Endothelial cell of umbilical vein (primary cell): ENCODE measurements around the gene NOD1. TPM values are rescaled to one million over a fixed set of nuclear protein-coding genes. Genes with fewer than 3 reads are reported as not detected.

Experiments
- BruUV-seq: library from RNA; stranded (reverse); fragments of 400-500 nt; replicated peaks from 2 replicates; lab custom pipeline; 2021; lab: Mats Ljungman, UMichigan
- CTCF ChIA-PET: fragments of 300-600, 350-600 bp; sonication (Branson Sonifier 250); formaldehyde crosslinking; loops from one replicate; lab custom pipeline; 2021; ENCODE audit warnings: antibody characterized with exemption, inconsistent platforms; lab: Charles Lee
- POLR2A ChIA-PET: fragments of 300-600, 350-600 bp; sonication (Branson Sonifier 250); formaldehyde crosslinking; loops from one replicate; lab custom pipeline; 2021; ENCODE audit warnings: antibody characterized with exemption, inconsistent platforms; lab: Charles Lee
- DNase-seq: peaks from one replicate; pipeline ENCODE4 v3.0.0-alpha.2; 2011; ENCODE audit warnings: low read depth, low spot score
- FAIRE-seq: peaks from 2 replicates; lab custom pipeline; 2011; peaks lifted over from hg19 to GRCh38; lab: Jason Lieb, UNC
- H2AFZ ChIP-seq: 2 replicates; pipeline ENCODE4 v1.6.0; 2012; ENCODE audit warnings: low read depth, low read length, control low read depth, inconsistent platforms
- H3K27ac ChIP-seq: 2 replicates; pipeline ENCODE4 v1.5.1; 2011; ENCODE audit warnings: low read depth, mild to moderate bottlenecking, control low read depth, low read length, moderate library complexity; ENCODE audit not compliant: insufficient read depth
- H3K27me3 ChIP-seq, 2 experiments: 2 replicates each; pipeline versions ENCODE4 v1.6.0 to v1.6.1; 2011; ENCODE audit warnings: low read length in 2 of 2, mixed read lengths in 1 of 2; ENCODE audit not compliant: control insufficient read depth in 2 of 2, insufficient read depth in 2 of 2
- H3K36me3 ChIP-seq, 2 experiments: 2 replicates in 1 of 2; 3 replicates in 1 of 2; pipeline ENCODE4 v1.5.1; 2011; ENCODE audit warnings: low read length in 2 of 2, mild to moderate bottlenecking in 1 of 2, moderate library complexity in 1 of 2; ENCODE audit not compliant: control insufficient read depth in 2 of 2, insufficient read depth in 2 of 2; ENCODE audit errors: extremely low read depth in 1 of 2
- H3K4me1 ChIP-seq: 3 replicates; pipeline ENCODE4 v1.5.1; 2011; ENCODE audit warnings: mild to moderate bottlenecking, low read length; ENCODE audit not compliant: control insufficient read depth, insufficient read depth; ENCODE audit errors: extremely low read depth
- H3K4me2 ChIP-seq: 2 replicates; pipeline ENCODE4 v1.6.1; 2011; ENCODE audit warnings: low read length, control low read depth, mixed read lengths; ENCODE audit not compliant: insufficient read depth
- H3K4me3 ChIP-seq, 3 experiments: fragments of 200-600 bp in 1 of 3; sonication (generic), shearing (Covaris generic) in 1 of 3; replicated peaks in 1 of 3; 2 replicates each; pipeline ENCODE4 v1.5.1; 2011 to 2016; ENCODE audit warnings: control low read depth in 3 of 3, low read length in 3 of 3, mild to moderate bottlenecking in 2 of 3, inconsistent platforms in 1 of 3, low read depth in 1 of 3, moderate library complexity in 1 of 3; ENCODE audit not compliant: insufficient read depth in 1 of 3
- H3K79me2 ChIP-seq: 2 replicates; pipeline ENCODE4 v1.6.0; 2012; ENCODE audit warnings: low read length, inconsistent platforms; ENCODE audit not compliant: control insufficient read depth, insufficient read depth
- H3K9ac ChIP-seq: replicated peaks from 2 replicates; pipeline ENCODE3; 2011; ENCODE audit warnings: low read length, control low read depth; ENCODE audit not compliant: insufficient read depth; ENCODE audit errors: extremely low read depth
- H3K9me1 ChIP-seq: replicated peaks from 3 replicates; pipeline ENCODE4 v1.6.0; 2011; ENCODE audit warnings: mild to moderate bottlenecking, low read length; ENCODE audit not compliant: control insufficient read depth, insufficient read depth; ENCODE audit errors: extremely low read depth
- H3K9me3 ChIP-seq: replicated peaks from 2 replicates; pipeline ENCODE4 v1.5.1; 2012; ENCODE audit warnings: low read length, inconsistent platforms; ENCODE audit not compliant: control insufficient read depth, insufficient read depth
- H4K20me1 ChIP-seq: replicated peaks from 2 replicates; pipeline ENCODE3; 2011; ENCODE audit warnings: mild to moderate bottlenecking, low read length; ENCODE audit not compliant: control insufficient read depth, insufficient read depth; ENCODE audit errors: extremely low read depth
- CTCF ChIP-seq, 2 donors: IDR thresholded peaks; 1 replicate in 1 of 2; 2 replicates in 1 of 2; pipeline ENCODE4 v1.5.1; 2011; ENCODE audit warnings: low read length in 2 of 2, mild to moderate bottlenecking in 2 of 2, moderate library complexity in 2 of 2, control low read depth in 1 of 2, inconsistent platforms in 1 of 2, low read depth in 1 of 2; ENCODE audit not compliant: insufficient read depth in 1 of 2; ENCODE audit errors: extremely low read depth in 1 of 2
- FOS ChIP-seq: IDR thresholded peaks from 2 replicates; pipeline ENCODE4 v1.6.1; 2011; ENCODE audit warnings: mild to moderate bottlenecking, low read length, moderate library complexity, borderline replicate concordance; ENCODE audit not compliant: insufficient read depth
- GATA2 ChIP-seq: IDR thresholded peaks from 2 replicates; pipeline ENCODE4 v1.7.0; 2011; ENCODE audit warnings: low read depth, mild to moderate bottlenecking, moderate library complexity, mixed read lengths, low read length; ENCODE audit not compliant: insufficient read length, insufficient read depth
- JUN ChIP-seq: IDR thresholded peaks from 2 replicates; pipeline ENCODE4 v1.6.1; 2011; ENCODE audit warnings: borderline replicate concordance, low read depth; ENCODE audit not compliant: insufficient read length, insufficient read depth
- POLR2A ChIP-seq: IDR thresholded peaks from 2 replicates; pipeline ENCODE4 v1.6.1; 2012; ENCODE audit warnings: low read depth, mild to moderate bottlenecking, control low read depth, low read length
- POLR2AphosphoS5 ChIP-seq: IDR thresholded peaks from 2 replicates; pipeline ENCODE4 v1.6.1; 2012; ENCODE audit warnings: low read depth, mild to moderate bottlenecking, control low read depth, low read length, moderate library complexity; ENCODE audit not compliant: insufficient read depth
- dilution Hi-C: fragments of 300-500 bp; cut with MboI; formaldehyde crosslinking; loops from one replicate; pipeline ENCODE4 v1.15.0; 2019; ENCODE audit warnings: low sequenced_read_pairs; ENCODE audit not compliant: extremely low pct_ligation_motif_present
- intact Hi-C: fragments of 100-400 bp; cut with micrococcal nuclease; formaldehyde crosslinking; loops from one replicate; pipeline ENCODE4 v1.10.0; 2022
- polyA plus RNA-seq, 4 experiments: library from polyadenylated mRNA; depleted of rRNA in 3 of 4; stranded (reverse) in 3 of 4; unstranded in 1 of 4; fragments of >200 nt; gene quantifications; 2 replicates each; pipeline versions ENCODE4 v1.2.1 to v1.2.3, GENCODE V29; 2011 to 2012; ENCODE audit warnings: missing spikeins in 1 of 4
- total RNA-seq: library from RNA; stranded (reverse); gene quantifications from 2 replicates; pipeline ENCODE4 v1.2.3, GENCODE V29; 2021

NOD1 gene
- total and polyA plus RNA-seq, 2 donors (not counting 3 experiments of a cell fraction or from before 2014, with no cell fraction given), result 22.1 to 39.2 TPM

- Histone ChIP-seq H3K4me3 (no peak overlapping the region), H3K9me1 (no peaks in the 10 kb centered on the region), H3K9ac (peak overlapping the region; percentile 4), H3K27me3 (no peaks in the 10 kb centered on the region), H3K36me3 (no peaks in the 10 kb centered on the region), H3K4me2 (peak overlapping the region; percentile 56), H3K27ac (peak overlapping the region; percentile 93), H3K4me1 (peaks cover 72% of the 10 kb centered on the region), H4K20me1 (no peaks in the 10 kb centered on the region), H3K79me2 (peaks cover 84% of the 10 kb centered on the region), H3K9me3 (no peaks in the 10 kb centered on the region), H2AFZ (no peak overlapping the region)
- no peak for DNase-seq
- dilution Hi-C loops, result no loop called here
- intact Hi-C loops, result no loop called here
- TF ChIP-seq GATA2 (no peak), POLR2A (peak; percentile 31)
- ChIA-PET POLR2A (no interaction called here), CTCF (interaction anchor here (1.2 to 1.6 kb wide), 4 partner anchors 10 to 308 kb away, joined by 4 to 8 read pairs (median 6); no protein-coding TSS in a partner anchor)
- no TSS peak for BruUV-seq
- FAIRE-seq, result no peak
Measured at GRCh38 chr7:30471205-30471604, 7.4 kb downstream of the NOD1 start.

- no peak overlapping the region for H3K4me3 ChIP-seq
- peaks cover 83% of the 10 kb centered on the region for H3K79me2 ChIP-seq
- peak overlapping the region; percentile 65 for H3K9ac ChIP-seq
- H3K27me3 ChIP-seq, result no peaks in the 10 kb centered on the region
- POLR2A ChIA-PET, result no interaction called here
- H3K4me1 ChIP-seq, result peaks cover 68% of the 10 kb centered on the region
- no peaks in the 10 kb centered on the region for H4K20me1 ChIP-seq
- no TSS peak for BruUV-seq
- intact Hi-C loops, result no loop called here
- no peaks in the 10 kb centered on the region for H3K36me3 ChIP-seq
- no peaks in the 10 kb centered on the region for H3K9me3 ChIP-seq
- peak overlapping the region; percentile 56 for H3K4me2 ChIP-seq
- peak overlapping the region; percentile 93 for H3K27ac ChIP-seq
- DNase-seq (peak; percentile 92), FAIRE-seq (peak; percentile 88)
- TF ChIP-seq CTCF (IDR thresholded peaks at IDR 0.05; ENCODE audit: extremely low read depth in 1 of 2, insufficient read depth in 1 of 2, low read depth in 1 of 2, low read length in 2 of 2) (no peak), FOS (peak; percentile 8), JUN (peak; percentile 31), POLR2AphosphoS5 (no peak), GATA2 (peak; percentile 16)
- dilution Hi-C loops, result no loop called here
- CTCF ChIA-PET, result interaction anchor here (1.2 to 1.6 kb wide), 3 partner anchors 12 to 307 kb away, joined by 4 to 8 read pairs (median 7); no protein-coding TSS in a partner anchor
- H3K9me1 ChIP-seq, result no peaks in the 10 kb centered on the region
- no peak overlapping the region for H2AFZ ChIP-seq
Measured at GRCh38 chr7:30470771-30471170, 7.8 kb downstream of the NOD1 start.
